BE2C (cell line): ENCODE measurements around the gene UBE2U.

Experiments
- DNase-seq: peaks from one replicate; pipeline ENCODE4 v3.0.0-alpha.2; 2020
- H3K27me3 ChIP-seq: fragments of 250-450 bp; sonication (Bioruptor Pico); 2 replicates; pipeline ENCODE4 v1.5.1; 2020; ENCODE audit warnings: mild to moderate bottlenecking
- H3K36me3 ChIP-seq: fragments of 250-450 bp; sonication (Bioruptor Pico); 2 replicates; pipeline ENCODE4 v1.5.1; 2020; ENCODE audit warnings: mild to moderate bottlenecking
- H3K4me1 ChIP-seq: fragments of 250-450 bp; sonication (Bioruptor Pico); 2 replicates; pipeline ENCODE4 v1.5.1; 2020
- H3K4me3 ChIP-seq: 2 replicates; pipeline ENCODE4 v1.5.1; 2011; ENCODE audit warnings: low read depth, low read length
- H3K9me3 ChIP-seq: fragments of 250-450 bp; sonication (Bioruptor Pico); 2 replicates; pipeline ENCODE4 v1.5.1; 2020
- CTCF ChIP-seq: IDR thresholded peaks from 2 replicates; pipeline ENCODE4 v1.5.1; 2012; ENCODE audit warnings: mild to moderate bottlenecking, low read depth, low read length

UBE2U gene

GRCh38 chr1:64295136-64295535, 91.7 kb downstream of the UBE2U start:
- no peak for TF ChIP-seq CTCF
- no peaks in the 10 kb centered on the region for H3K9me3 ChIP-seq
- H3K4me3 ChIP-seq = no peak overlapping the region
- H3K36me3 ChIP-seq = no peaks in the 10 kb centered on the region
- no peaks in the 10 kb centered on the region for H3K27me3 ChIP-seq
- H3K4me1 ChIP-seq = no peaks in the 10 kb centered on the region
- DNase-seq = no peak

GRCh38 chr1:64295561-64295960, 92.1 kb downstream of the UBE2U start:
- DNase-seq = no peak
- Histone ChIP-seq H3K9me3 (no peaks in the 10 kb centered on the region), H3K4me1 (no peaks in the 10 kb centered on the region), H3K36me3 (no peaks in the 10 kb centered on the region), H3K27me3 (no peaks in the 10 kb centered on the region), H3K4me3 (no peak overlapping the region)
- TF ChIP-seq CTCF = no peak

- no peaks in the 10 kb centered on the region for H3K36me3 ChIP-seq
- no peak overlapping the region for H3K4me3 ChIP-seq
- DNase-seq = no peak
- H3K27me3 ChIP-seq = no peaks in the 10 kb centered on the region
- no peaks in the 10 kb centered on the region for H3K4me1 ChIP-seq
- no peak for TF ChIP-seq CTCF
- H3K9me3 ChIP-seq = no peaks in the 10 kb centered on the region
Observed at GRCh38 chr1:64296459-64296858, 93.0 kb downstream of the UBE2U start.

GRCh38 chr1:64302194-64302593, 98.8 kb downstream of the UBE2U start:
- Histone ChIP-seq H3K4me3 (no peak overlapping the region), H3K4me1 (no peaks in the 10 kb centered on the region), H3K27me3 (no peaks in the 10 kb centered on the region), H3K9me3 (no peaks in the 10 kb centered on the region), H3K36me3 (no peaks in the 10 kb centered on the region)
- no peak for DNase-seq
- no peak for TF ChIP-seq CTCF

GRCh38 chr1:64302971-64303370, 99.5 kb downstream of the UBE2U start:
- TF ChIP-seq CTCF = no peak
- DNase-seq = no peak

GRCh38 chr1:64304823-64305222, 101.4 kb downstream of the UBE2U start:
- DNase-seq = no peak
- H3K27me3 ChIP-seq = no peaks in the 10 kb centered on the region
- H3K9me3 ChIP-seq = no peaks in the 10 kb centered on the region
- H3K4me3 ChIP-seq = no peak overlapping the region
- no peaks in the 10 kb centered on the region for H3K36me3 ChIP-seq
- TF ChIP-seq CTCF = no peak
- no peaks in the 10 kb centered on the region for H3K4me1 ChIP-seq

More at GRCh38 chr1:64302971-64303370, 99.5 kb downstream of the UBE2U start:
- H3K27me3 ChIP-seq = no peaks in the 10 kb centered on the region
- no peak overlapping the region for H3K4me3 ChIP-seq
- no peaks in the 10 kb centered on the region for H3K9me3 ChIP-seq
- no peaks in the 10 kb centered on the region for H3K4me1 ChIP-seq
- H3K36me3 ChIP-seq = no peaks in the 10 kb centered on the region
